HL-60 (cell line): ENCODE results near the gene MSRB2.

Experiments
- DNase-seq, 2 experiments: peaks; one replicate each; pipeline ENCODE4 v3.0.0-alpha.2; 2010 to 2020; ENCODE audit warnings: low read depth in 1 of 2, low spot score in 1 of 2
- H3K27ac ChIP-seq: fragments of 250-450 bp; sonication (Bioruptor Pico); replicated peaks from 2 replicates; pipeline ENCODE4 v1.5.1; 2020; ENCODE audit warnings: mild to moderate bottlenecking, moderate library complexity
- H3K27me3 ChIP-seq: fragments of 250-450 bp; sonication (Bioruptor Pico); 2 replicates; pipeline ENCODE4 v1.5.1; 2021; ENCODE audit warnings: mild to moderate bottlenecking, moderate library complexity; ENCODE audit not compliant: insufficient read depth, poor library complexity, severe bottlenecking
- H3K4me3 ChIP-seq: replicated peaks from 2 replicates; pipeline ENCODE4 v1.5.1; 2011; ENCODE audit warnings: mild to moderate bottlenecking, control low read depth, low read length; ENCODE audit not compliant: insufficient read depth
- CTCF ChIP-seq: IDR thresholded peaks from one replicate; pipeline ENCODE4 v1.5.1; 2011; ENCODE audit warnings: low read length, control low read depth, inconsistent platforms; ENCODE audit not compliant: insufficient read depth
- GABPA ChIP-seq: IDR thresholded peaks from 2 replicates; pipeline ENCODE4 v1.6.1; 2012; ENCODE audit warnings: low read depth
- POLR2AphosphoS5 ChIP-seq: IDR thresholded peaks from 2 replicates; pipeline ENCODE4 v1.6.1; 2012; ENCODE audit warnings: low read depth
- REST ChIP-seq: IDR thresholded peaks from 2 replicates; pipeline ENCODE4 v1.6.1; 2012; ENCODE audit warnings: low read depth; ENCODE audit not compliant: insufficient replicate concordance
- SPI1 ChIP-seq: IDR thresholded peaks from 2 replicates; pipeline ENCODE4 v1.6.1; 2012; ENCODE audit warnings: low read depth, mild to moderate bottlenecking, borderline replicate concordance

Gene MSRB2

DNA sequence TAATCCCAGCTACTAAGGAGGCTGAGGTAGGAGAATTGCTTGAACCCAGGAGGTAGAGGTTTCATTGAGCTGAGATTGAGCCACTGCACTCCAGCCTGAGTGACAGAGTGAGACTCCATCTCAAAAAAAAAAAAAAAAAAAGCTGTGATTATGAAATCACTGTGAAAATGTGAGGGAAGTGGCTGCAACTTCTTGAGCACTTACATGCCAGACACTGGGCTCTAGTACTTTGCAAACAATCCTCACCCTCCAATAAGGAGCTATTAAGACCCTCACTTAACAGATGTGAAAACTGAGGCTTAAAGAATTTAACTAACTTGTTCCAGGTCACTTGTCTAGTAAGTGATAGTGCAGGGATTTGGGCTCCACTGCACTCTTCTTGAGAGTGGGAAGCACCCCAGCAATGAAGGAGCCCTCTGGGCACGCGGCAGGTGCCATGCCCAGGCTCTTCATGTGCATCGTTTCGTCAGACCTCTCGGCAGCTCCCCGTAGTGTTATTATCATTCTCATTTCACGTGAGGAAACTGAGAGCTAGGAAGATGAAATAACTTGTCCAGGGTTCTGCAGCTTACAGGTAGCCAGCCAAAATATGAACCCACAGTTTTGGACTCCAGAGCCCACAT lies 19.0 kb downstream of the MSRB2 start:
- no peak overlapping the region for H3K4me3 ChIP-seq
- no peak overlapping the region for H3K27ac ChIP-seq
- H3K27me3 ChIP-seq: no peaks in the 10 kb centered on the region
- no peak for DNase-seq
- TF ChIP-seq REST (no peak), POLR2AphosphoS5 (no peak)

DNA sequence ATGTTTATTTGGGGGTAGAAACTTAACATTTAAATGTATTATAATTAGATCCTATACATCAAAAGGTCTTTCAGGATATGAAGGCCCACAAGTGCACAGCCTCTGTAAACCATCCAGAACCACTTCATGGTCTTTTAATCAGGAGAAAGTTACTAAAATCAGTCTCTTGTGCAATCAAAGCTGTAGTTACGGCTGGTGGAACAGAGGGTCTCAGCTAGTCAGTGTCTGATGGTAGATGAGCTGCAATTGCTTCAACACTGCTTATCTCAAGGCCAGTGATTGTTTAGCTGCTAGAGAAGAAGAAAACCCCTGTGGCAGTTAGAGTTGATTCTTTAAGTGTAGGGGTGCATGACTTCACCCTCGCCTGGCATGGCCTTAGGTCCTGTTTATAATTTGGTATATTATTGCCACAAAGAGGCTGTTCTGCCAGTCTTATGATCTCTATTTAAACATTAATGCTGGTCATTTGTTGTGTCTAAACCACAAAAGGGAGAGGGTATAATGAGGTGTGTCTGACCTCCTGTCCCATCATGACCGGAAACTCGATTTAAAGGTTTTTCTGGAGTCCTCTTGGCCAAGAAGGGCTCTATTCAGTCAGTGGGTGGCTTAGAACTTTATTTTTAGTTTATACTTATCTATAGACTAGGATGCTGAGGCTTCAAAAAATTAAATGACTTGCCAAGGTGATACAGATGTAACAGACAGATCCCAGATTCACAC lies 21.3 kb downstream of the MSRB2 start:
- Histone ChIP-seq H3K27me3 (no peaks in the 10 kb centered on the region), H3K4me3 (no peak overlapping the region), H3K27ac (no peak overlapping the region)
- TF ChIP-seq REST (no peak), CTCF (no peak)
- no peak for DNase-seq

GRCh38 chr10:23120001-23120934 lies 24.9 kb downstream of the MSRB2 start:
- Histone ChIP-seq H3K4me3 (no peak overlapping the region), H3K27ac (no peak overlapping the region), H3K27me3 (no peaks in the 10 kb centered on the region)
- DNase-seq: no peak
- TF ChIP-seq REST (no peak), GABPA (no peak), POLR2AphosphoS5 (no peak), SPI1 (no peak), CTCF (no peak)
